Measurements from ENCODE around the gene BMPR1B.

The BMPR1B gene

GRCh38 chr4:95204873-95205272 is 447.1 kb downstream of the BMPR1B start:
- no peak for DNase-seq (ENCODE audit: low spot score)
- Histone ChIP-seq H3K27ac (ENCODE audit: poor library complexity, severe bottlenecking) (no peak overlapping the region), H3K36me3 (ENCODE audit: low read depth) (no peaks in the 10 kb centered on the region)

More at GRCh38 chr4:95204873-95205272, 447.1 kb downstream of the BMPR1B start:
- no peak; the same call in 2 of the 3 replicates for ATAC-seq (ENCODE audit: low read depth)
- peak; percentile 42 for TF ChIP-seq CTCF (IDR thresholded peaks at IDR 0.05; ENCODE audit: poor library complexity, severe bottlenecking)
- Histone ChIP-seq H3K27me3 (ENCODE audit: insufficient read depth, poor library complexity, severe bottlenecking) (no peaks in the 10 kb centered on the region), H3K9me3 (ENCODE audit: severe bottlenecking) (no peaks in the 10 kb centered on the region), H3K4me3 (ENCODE audit: severe bottlenecking) (no peak overlapping the region), H3K4me1 (ENCODE audit: insufficient read depth, poor library complexity, severe bottlenecking) (no peaks in the 10 kb centered on the region)
